Pancreas (tissue), 10 donors: Measurements from ENCODE around the gene GFI1. TPM values are rescaled to one million over a fixed set of nuclear protein-coding genes. Genes with fewer than 3 reads are reported as not detected.

Source experiments
- ATAC-seq, 4 donors: fragments of 200-7000 bp; cut with Tn5 transposase; one replicate each; pipeline versions ENCODE4 v1.8.0 to v1.9.1; 2020; ENCODE audit warnings: mild to moderate bottlenecking in 4 of 4, moderate library complexity in 4 of 4
- DNase-seq, 6 donors: peaks; one replicate each; pipeline ENCODE4 v3.0.0-alpha.2; 2020
- FAIRE-seq: peaks from 2 replicates; lab custom pipeline; 2012; peaks lifted over from hg19 to GRCh38; lab: Jason Lieb, UNC
- H3K27ac ChIP-seq, 4 donors: fragments of 200-600 bp; sonication (generic); 1 replicate in 3 of 4; 2 replicates in 1 of 4; pipeline versions ENCODE4 v1.5.0 to v1.8.0; 2020
- H3K27me3 ChIP-seq, 4 donors: fragments of 200-600 bp; one replicate each; pipeline ENCODE4 v1.8.0; 2021
- H3K36me3 ChIP-seq, 3 donors: fragments of 200-600 bp; sonication (generic) in 1 of 3; one replicate each; pipeline versions ENCODE4 v1.5.0 to v1.8.0; 2020 to 2021
- H3K4me1 ChIP-seq, 3 donors: fragments of 200-600 bp; one replicate each; pipeline ENCODE4 v1.8.0; 2021
- H3K4me3 ChIP-seq, 4 donors: fragments of 200-600 bp; sonication (generic) in 2 of 4; one replicate each; pipeline versions ENCODE4 v1.5.0 to v1.8.0; 2020 to 2021
- H3K9me3 ChIP-seq, 4 donors: fragments of 200-600 bp; one replicate each; pipeline ENCODE4 v1.8.0; 2021
- WGBS, 2 donors: extraction: QIAGEN DNeasy Blood & Tissue Kit; methylation state at CpG; one replicate each; pipeline ENCODE4 v1.1.7; 2013; 5-methylcytosine and 5-hydroxymethylcytosine counted together
- intact Hi-C, 3 donors: fragments of 100-400 bp; cut with DNase I; formaldehyde crosslinking; loops; one replicate each; pipeline versions ENCODE4 v1.11.1 to v1.14.2; 2022
- polyA plus RNA-seq, 2 donors: library from polyadenylated mRNA; stranded (reverse); fragments of 200-250 nt; gene quantifications; one replicate each; pipeline ENCODE4 v1.2.3, GENCODE V29; 2013
- total RNA-seq, 6 donors: library from RNA; stranded (reverse); fragmentation: NEBNext Ultra II Directional in 4 of 6; extraction: Animal tissue kit (Norgen Biotek cat#: 25700) in 4 of 6; gene quantifications; one replicate each; pipeline versions ENCODE4 v1.2.1 to v1.2.4, GENCODE V29; 2021 to 2023
- TF ChIP-seq, protein P1 (sequence below), 4 donors: fragments of 200-600 bp; sonication (generic) in 3 of 4; IDR thresholded peaks; one replicate each; pipeline versions ENCODE4 v1.5.0 to v1.8.0; 2021; ENCODE audit warnings: antibody characterized with exemption in 4 of 4
- donor health status: healthy with polysubstance abuse.
- donor health status: DM: no; HTN: no; CAD: no; lungs with moderate emphysema.
- donor health status: DM: no; HTN: no; CAD: no.
- donor health status: control.
- donor health status: control.
- donor health status: Bipolar disorder and iron deficiency.
- donor health status: DM: yes; HTN: yes; CAD: no.
- donor health status: DM: no; HTN: no; CAD: no.
- donor health status: DM: no; HTN: no; CAD: no.
- donor health status: DM: yes; HTN: yes; CAD: no.

GFI1 gene
- total and polyA plus RNA-seq, 8 donors, result 5.2 to 7.4 (median 6.0) TPM

DNA sequence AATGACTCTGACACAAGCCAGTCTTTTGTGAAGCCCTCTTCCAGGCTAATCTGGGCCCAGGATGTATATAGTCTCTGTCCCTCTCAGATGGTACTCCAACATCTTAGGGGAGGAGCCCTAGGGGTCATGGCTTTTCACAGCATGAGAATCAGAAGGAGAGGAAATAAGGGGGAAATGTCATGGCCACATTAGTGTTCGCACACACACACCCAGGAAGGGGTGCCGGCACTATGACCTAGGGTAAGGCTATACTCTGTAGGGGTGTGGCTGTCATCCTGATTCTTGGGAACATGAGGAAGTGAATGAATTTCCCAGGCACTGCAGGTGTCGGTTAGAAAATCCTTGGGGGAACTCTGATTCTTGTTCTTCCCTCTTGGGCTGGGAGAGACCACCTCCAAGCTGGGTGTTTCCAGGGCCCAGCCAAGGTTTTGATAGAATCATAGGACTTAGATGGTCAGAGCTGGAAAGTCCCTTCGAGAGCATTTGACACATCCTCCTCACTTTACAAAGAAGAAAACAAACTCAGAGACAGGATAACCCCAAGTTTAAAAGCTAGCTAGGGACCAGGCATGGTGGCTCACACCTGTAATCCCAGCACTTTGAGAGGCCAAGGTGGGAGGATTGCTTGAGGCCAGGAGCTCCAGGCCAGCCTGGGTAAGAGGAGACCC is 22.0 kb downstream of the GFI1 start:
- FAIRE-seq (no peak), ATAC-seq (no peak), DNase-seq (no peak)
- no peaks in the 10 kb centered on the region for H3K36me3 ChIP-seq
- 93 to 95% methylated on average over 4 of the region's 4 CpGs for WGBS, 2 donors
- no peaks in the 10 kb centered on the region for H3K27me3 ChIP-seq
- H3K4me1 ChIP-seq, result no peaks in the 10 kb centered on the region
- TF ChIP-seq, protein P1, sequence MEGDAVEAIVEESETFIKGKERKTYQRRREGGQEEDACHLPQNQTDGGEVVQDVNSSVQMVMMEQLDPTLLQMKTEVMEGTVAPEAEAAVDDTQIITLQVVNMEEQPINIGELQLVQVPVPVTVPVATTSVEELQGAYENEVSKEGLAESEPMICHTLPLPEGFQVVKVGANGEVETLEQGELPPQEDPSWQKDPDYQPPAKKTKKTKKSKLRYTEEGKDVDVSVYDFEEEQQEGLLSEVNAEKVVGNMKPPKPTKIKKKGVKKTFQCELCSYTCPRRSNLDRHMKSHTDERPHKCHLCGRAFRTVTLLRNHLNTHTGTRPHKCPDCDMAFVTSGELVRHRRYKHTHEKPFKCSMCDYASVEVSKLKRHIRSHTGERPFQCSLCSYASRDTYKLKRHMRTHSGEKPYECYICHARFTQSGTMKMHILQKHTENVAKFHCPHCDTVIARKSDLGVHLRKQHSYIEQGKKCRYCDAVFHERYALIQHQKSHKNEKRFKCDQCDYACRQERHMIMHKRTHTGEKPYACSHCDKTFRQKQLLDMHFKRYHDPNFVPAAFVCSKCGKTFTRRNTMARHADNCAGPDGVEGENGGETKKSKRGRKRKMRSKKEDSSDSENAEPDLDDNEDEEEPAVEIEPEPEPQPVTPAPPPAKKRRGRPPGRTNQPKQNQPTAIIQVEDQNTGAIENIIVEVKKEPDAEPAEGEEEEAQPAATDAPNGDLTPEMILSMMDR (IDR thresholded peaks at IDR 0.05), result no peak
- H3K27ac ChIP-seq, result no peak overlapping the region
- no peak overlapping the region for H3K4me3 ChIP-seq
- H3K9me3 ChIP-seq, result no peaks in the 10 kb centered on the region
- intact Hi-C loops, result no loop called here

DNA sequence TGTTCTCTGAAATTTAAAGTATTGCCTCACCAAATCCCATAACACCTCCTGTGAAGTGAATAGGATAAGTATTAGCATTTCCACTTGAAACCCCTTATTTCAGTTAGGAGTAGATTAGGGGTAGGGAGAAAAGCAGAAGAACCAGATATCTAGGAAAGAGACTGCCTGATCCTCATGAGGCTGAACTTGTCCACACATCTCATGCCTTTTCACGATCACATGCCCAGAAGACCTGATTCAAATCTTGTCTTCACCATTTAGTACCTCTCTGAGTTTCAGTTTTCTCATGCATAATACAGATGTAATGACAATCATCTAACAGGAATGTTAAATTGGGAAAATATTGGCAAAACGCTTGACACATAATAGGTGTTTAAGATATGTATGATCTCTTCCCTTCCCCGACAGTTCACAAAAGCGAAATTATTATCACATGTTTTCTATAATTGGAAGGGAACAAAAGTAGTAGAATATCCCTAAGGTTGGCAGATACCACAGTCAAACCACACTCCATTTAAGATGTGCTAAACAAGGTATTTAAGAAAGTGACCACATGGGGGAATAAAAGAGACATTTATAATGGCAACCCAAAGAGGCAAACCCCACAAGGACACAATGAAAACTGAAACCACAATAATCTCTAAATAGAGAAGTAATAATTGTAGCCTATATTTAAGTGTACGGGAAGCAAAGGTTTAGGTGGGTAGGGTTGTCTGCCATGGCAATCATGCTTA is 25.2 kb downstream of the GFI1 start:
- intact Hi-C loops, result no loop called here
- Histone ChIP-seq H3K4me1 (no peaks in the 10 kb centered on the region), H3K27ac (no peak overlapping the region), H3K36me3 (no peaks in the 10 kb centered on the region), H3K9me3 (no peaks in the 10 kb centered on the region), H3K4me3 (no peak overlapping the region), H3K27me3 (no peaks in the 10 kb centered on the region)
- no peak for FAIRE-seq
- DNase-seq, result no peak
- WGBS, 2 donors, result 79 to 81% methylated on average over 5 of the region's 5 CpGs
- peak in 1 of 4 donors; percentile 55 for ATAC-seq
- TF ChIP-seq, protein P1 (IDR thresholded peaks at IDR 0.05), result no peak

DNA sequence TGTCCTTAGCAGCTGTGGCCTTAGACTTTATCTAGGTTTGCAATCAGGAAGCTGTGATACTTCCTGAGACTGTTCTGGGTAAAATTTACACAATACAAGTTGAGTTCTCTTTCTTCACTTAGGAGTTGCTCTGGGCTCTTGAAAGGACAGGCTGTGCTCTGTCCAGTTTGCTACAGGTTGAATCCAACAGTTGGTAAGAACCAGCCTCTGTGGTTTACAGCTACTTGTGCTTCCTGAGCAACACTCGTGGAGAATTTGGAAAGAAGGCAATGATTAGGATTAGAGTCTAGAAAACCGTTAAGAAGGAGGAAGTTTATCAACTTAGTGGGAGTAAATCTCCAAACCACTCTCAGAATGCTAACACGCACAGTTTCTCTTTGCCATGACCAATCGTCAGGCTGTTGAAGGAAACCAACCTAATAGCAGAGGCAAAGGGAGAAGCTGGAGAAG is 26.8 kb downstream of the GFI1 start:
- TF ChIP-seq, protein P1 (IDR thresholded peaks at IDR 0.05), result no peak
- intact Hi-C loops, result no loop called here
- 63 to 80% methylated on average over 4 of the region's 4 CpGs for WGBS, 2 donors
- Histone ChIP-seq H3K27ac (peak overlapping the region in 1 of 4 donors; percentile 20), H3K4me1 (no peaks in the 10 kb centered on the region), H3K36me3 (no peaks in the 10 kb centered on the region), H3K9me3 (no peaks in the 10 kb centered on the region), H3K27me3 (no peaks in the 10 kb centered on the region), H3K4me3 (no peak overlapping the region)
- ATAC-seq (peak in 2 of 4 donors; percentile 38 to 55), FAIRE-seq (no peak), DNase-seq (no peak)

DNA sequence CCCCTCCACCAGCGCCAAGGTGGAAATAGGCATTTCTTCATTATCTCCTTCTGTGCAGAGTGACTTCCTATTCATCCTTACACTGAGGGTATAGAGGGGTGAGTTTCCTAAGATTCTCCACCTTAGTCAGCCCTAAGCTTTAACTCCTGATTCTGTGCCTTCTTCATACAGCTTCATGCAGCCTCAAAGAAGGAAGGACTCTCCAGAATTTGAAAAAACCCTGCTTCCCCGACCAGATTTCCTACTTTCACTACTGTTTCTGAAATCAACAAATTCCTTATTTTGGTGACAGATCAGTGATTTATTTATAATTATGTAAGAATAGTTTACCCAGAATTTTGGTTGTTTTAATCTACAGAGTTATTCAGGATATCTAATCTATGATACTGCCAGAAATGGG is 28.6 kb downstream of the GFI1 start:
- no peaks in the 10 kb centered on the region for H3K27me3 ChIP-seq
- H3K36me3 ChIP-seq, result no peaks in the 10 kb centered on the region
- H3K4me3 ChIP-seq, result no peak overlapping the region
- no peak for DNase-seq
- no peaks in the 10 kb centered on the region for H3K9me3 ChIP-seq
- H3K4me1 ChIP-seq, result no peaks in the 10 kb centered on the region
- 81 to 85% methylated on average over 2 of the region's 2 CpGs for WGBS, 2 donors
- no peak for ATAC-seq
- intact Hi-C loops, result no loop called here
- TF ChIP-seq, protein P1 (IDR thresholded peaks at IDR 0.05), result no peak
- H3K27ac ChIP-seq, result no peak overlapping the region
- no peak for FAIRE-seq

DNA sequence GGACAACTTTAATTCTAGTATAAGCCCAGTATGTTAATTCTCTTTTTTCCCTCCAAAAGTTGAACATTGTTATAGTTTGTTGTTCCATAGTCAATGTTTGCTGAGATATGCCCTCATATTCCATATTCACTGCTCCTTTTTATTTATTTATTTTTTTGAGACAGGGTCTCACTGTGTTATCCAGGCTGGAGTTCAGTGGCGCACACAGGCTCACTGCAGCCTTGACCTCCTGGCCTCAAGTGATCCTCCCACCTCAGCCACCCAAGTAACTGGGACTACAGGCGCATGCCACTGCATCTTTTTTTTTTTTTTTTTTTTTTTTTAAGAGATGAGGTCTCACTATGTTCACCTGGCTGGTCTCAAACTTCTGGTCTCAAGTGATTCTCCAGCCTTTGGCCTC is 38.7 kb downstream of the GFI1 start:
- 95 to 99% methylated on average over 2 of the region's 2 CpGs for WGBS, 2 donors

More for the DNA sequence above, 38.7 kb downstream of the GFI1 start:
- no peak for FAIRE-seq
- H3K27me3 ChIP-seq, result no peaks in the 10 kb centered on the region
- TF ChIP-seq, protein P1 (IDR thresholded peaks at IDR 0.05), result no peak
- H3K4me3 ChIP-seq, result no peak overlapping the region
- H3K9me3 ChIP-seq, result no peaks in the 10 kb centered on the region
- no peak for DNase-seq
- intact Hi-C loops, result no loop called here
- no peak for ATAC-seq
- H3K36me3 ChIP-seq, result no peaks in the 10 kb centered on the region
- no peak overlapping the region for H3K27ac ChIP-seq
- H3K4me1 ChIP-seq, result no peaks in the 10 kb centered on the region
